Coronary artery (tissue), 2 donors: ENCODE results near the gene GLTP.

ENCODE experiments used
- DNase-seq: peaks from one replicate; pipeline ENCODE4 v3.0.0-alpha.2; 2017; ENCODE audit warnings: low spot score
- H3K27ac ChIP-seq, 2 donors: fragments of 200-600 bp; sonication (generic); one replicate each; pipeline ENCODE4 v1.5.1; 2016 to 2019
- H3K4me3 ChIP-seq: fragments of 200-600 bp; sonication (generic); 2 replicates; pipeline ENCODE4 v1.5.1; 2016; ENCODE audit warnings: mild to moderate bottlenecking, moderate library complexity
- CTCF ChIP-seq: fragments of 200-600 bp; sonication (generic); IDR thresholded peaks from one replicate; pipeline ENCODE4 v1.5.1; 2019; ENCODE audit warnings: antibody characterized with exemption

GLTP gene

GRCh38 chr12:109883461-109883860 is 3.1 kb upstream of the GLTP start:
- Histone ChIP-seq H3K4me3 (no peak overlapping the region), H3K27ac (no peak overlapping the region)
- DNase-seq, result no peak
- TF ChIP-seq CTCF, result no peak

- no peak for DNase-seq
- no peak overlapping the region for H3K4me3 ChIP-seq
- TF ChIP-seq CTCF, result no peak
- no peak overlapping the region for H3K27ac ChIP-seq
Observed at GRCh38 chr12:109881752-109882151, 1.4 kb upstream of the GLTP start.

GRCh38 chr12:109880938-109881337 is 597 bp upstream of the GLTP start:
- no peak for DNase-seq
- no peak for TF ChIP-seq CTCF
- Histone ChIP-seq H3K27ac (peak overlapping the region in 1 of 2 donors; percentile 89), H3K4me3 (peak overlapping the region; percentile 94)

- peak overlapping the region; percentile 94 for H3K4me3 ChIP-seq
- DNase-seq, result no peak
- no peak for TF ChIP-seq CTCF
- H3K27ac ChIP-seq, result peak overlapping the region; percentile 66 to 89
Observed at GRCh38 chr12:109879351-109880042, 844 bp downstream of the GLTP start.

GRCh38 chr12:109878749-109879148 is 1.6 kb downstream of the GLTP start:
- H3K27ac ChIP-seq, result no peak overlapping the region

GRCh38 chr12:109878247-109878625 is 2.1 kb downstream of the GLTP start:
- no peak for DNase-seq
- Histone ChIP-seq H3K27ac (no peak overlapping the region), H3K4me3 (no peak overlapping the region)
- TF ChIP-seq CTCF, result no peak

More at GRCh38 chr12:109878749-109879148, 1.6 kb downstream of the GLTP start:
- H3K4me3 ChIP-seq, result peak overlapping the region; percentile 94
- no peak for TF ChIP-seq CTCF
- no peak for DNase-seq

GRCh38 chr12:109877504-109878246 is 2.7 kb downstream of the GLTP start:
- Histone ChIP-seq H3K4me3 (no peak overlapping the region), H3K27ac (no peak overlapping the region)
- no peak for DNase-seq
- TF ChIP-seq CTCF, result no peak
